Measurements from ENCODE around the gene GAB2.

DNA sequence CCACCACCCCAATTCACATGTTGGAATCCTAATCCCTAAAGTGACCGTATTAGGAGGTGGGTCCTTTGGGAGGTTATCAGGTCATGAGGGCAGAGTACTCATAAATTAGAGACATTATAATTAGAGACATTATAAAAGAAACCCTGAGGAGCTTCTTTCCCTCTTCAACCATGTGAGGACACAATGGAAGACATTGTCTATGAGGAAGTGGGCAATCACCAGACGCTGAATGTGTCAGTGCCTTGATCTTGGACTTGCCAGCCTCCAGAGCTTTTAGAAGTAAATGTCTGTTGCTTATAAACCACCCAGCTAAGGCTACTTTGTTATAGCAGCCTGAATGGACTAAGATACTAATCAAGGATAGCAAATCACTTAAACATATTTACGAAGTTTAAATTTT, 14.8 kb downstream of the GAB2 start:
- TF ChIP-seq, protein P1, sequence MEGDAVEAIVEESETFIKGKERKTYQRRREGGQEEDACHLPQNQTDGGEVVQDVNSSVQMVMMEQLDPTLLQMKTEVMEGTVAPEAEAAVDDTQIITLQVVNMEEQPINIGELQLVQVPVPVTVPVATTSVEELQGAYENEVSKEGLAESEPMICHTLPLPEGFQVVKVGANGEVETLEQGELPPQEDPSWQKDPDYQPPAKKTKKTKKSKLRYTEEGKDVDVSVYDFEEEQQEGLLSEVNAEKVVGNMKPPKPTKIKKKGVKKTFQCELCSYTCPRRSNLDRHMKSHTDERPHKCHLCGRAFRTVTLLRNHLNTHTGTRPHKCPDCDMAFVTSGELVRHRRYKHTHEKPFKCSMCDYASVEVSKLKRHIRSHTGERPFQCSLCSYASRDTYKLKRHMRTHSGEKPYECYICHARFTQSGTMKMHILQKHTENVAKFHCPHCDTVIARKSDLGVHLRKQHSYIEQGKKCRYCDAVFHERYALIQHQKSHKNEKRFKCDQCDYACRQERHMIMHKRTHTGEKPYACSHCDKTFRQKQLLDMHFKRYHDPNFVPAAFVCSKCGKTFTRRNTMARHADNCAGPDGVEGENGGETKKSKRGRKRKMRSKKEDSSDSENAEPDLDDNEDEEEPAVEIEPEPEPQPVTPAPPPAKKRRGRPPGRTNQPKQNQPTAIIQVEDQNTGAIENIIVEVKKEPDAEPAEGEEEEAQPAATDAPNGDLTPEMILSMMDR (IDR thresholded peaks at IDR 0.05; ENCODE audit: borderline replicate concordance, extremely low read depth, low read length, poor library complexity, severe bottlenecking): no peak
- no peak for TF ChIP-seq EZH2 (IDR thresholded peaks at IDR 0.05; ENCODE audit: borderline replicate concordance, low read depth, low read length, severe bottlenecking)

Measured in DND-41 (cell line).